NCI-H345 treated with DMSO at 0.1 percent for 48 hours (cell line): ENCODE results near the gene APOBEC3G.

Experiments used
- DNase-seq: peaks from one replicate; lab custom pipeline; 2025; ENCODE audit not compliant: unreplicated experiment; lab: John Stamatoyannopoulos, UW

APOBEC3G gene

DNA sequence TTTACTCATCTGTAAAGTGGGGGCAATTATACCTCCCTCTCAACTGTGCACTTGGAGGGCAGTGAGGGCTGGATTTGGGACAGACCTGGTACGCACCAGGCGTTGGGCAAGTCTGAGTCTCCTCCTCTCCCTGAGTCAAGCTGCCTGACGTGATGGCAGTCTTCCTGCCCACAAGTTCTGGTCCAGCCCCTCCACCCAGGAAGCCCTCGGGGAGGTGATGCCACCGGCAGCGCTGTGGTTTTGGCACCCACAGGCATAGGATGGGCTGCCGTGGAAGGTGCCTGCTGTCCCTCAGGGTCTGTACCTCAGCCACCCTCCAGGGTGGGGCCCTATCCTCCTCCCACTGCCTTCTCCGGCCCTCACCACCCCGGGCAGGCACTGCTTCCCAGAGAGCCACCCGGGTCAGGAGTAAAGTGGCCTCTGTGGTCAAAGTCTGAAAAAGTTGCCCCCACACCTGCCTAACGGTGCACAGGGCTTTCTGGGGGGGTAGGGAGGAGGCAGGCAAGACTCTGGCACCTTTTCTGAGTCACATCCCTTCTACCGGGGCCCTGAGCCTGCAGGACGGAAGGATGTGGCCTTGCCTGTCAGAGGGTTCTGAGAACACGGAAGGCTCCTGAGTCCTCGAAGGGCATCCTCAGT lies 13.5 kb downstream of the APOBEC3G start:
- DNase-seq: no peak

DNA sequence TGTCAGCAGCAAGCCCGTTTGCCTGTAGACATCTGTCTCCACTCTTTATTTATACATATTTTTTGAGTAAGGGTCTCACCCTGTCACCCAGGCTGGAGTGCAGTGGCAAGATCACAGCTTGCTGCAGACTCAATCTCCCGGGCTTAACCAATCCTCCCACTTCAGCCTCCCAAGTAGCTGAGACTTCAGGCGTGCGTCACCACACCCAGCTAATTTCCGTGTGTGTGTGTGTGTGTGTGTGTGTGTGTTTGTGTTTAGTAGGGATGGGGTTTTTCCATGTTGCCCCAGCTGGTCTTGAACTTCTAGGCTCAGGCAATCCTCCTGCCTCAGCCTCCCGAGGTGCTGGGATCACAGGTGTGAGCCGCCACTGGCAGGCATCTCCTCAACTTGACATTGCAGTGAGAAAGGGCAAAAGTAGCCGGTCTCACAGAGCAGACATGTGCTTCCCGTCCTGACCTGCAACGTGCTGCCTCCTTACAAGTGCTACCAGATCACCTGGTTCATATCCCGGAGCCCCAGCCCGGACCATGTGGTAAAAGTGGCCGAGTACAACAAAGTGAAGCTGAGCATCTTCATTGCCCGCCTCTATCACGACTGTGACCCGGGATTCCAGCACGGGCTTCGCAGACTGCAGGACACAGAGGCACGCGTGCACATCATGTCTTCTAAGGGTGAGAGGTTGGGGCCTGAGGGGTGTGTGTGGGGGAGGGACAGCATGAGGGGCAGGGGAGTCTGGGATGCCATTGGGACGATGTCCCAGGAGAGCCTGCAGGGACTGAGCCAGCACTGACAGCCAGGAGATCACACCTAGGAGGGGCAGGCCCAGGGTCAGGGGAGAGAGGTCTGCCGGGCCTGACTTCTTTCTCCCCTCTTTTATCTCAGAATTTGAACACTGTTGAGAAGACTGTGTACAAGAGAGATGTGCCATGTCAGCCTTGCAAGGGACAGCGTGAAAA lies 14.3 kb downstream of the APOBEC3G start:
- DNase-seq: no peak

DNA sequence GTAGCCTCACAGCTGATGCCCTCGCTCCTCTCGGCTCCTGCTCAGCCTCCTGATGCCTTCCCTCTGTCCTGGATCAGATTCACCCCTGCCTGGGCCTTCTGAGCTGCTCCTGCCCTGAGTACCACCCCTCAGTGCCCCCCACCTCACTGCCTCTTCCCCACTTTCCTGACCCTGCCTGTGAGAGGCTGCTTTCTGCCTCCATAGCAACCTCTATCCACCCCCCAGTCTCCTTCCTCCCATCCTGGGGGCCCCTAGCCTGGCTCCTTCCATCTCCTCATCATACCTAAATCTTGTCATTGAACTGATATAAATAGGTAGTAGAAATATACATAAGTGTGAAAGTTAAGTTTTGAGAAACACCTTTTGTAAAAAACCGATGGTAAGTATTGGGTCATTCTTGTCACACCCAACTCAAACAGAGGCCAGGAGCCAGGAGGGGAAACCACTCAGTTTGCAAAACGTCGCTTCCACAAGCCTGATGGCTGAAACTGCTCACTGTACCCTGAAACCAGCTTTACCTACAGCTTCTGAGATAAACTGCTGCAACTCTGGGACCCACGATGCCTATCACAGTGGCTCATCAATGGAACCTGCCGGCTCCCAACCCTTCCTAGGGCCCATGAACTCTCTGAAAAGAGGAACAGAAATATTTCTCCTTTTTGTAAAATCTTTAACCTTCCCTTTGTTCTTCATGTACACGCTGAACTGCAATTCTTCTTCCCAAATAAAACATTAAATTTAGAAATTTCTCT lies 15.2 kb downstream of the APOBEC3G start:
- no peak for DNase-seq

DNA sequence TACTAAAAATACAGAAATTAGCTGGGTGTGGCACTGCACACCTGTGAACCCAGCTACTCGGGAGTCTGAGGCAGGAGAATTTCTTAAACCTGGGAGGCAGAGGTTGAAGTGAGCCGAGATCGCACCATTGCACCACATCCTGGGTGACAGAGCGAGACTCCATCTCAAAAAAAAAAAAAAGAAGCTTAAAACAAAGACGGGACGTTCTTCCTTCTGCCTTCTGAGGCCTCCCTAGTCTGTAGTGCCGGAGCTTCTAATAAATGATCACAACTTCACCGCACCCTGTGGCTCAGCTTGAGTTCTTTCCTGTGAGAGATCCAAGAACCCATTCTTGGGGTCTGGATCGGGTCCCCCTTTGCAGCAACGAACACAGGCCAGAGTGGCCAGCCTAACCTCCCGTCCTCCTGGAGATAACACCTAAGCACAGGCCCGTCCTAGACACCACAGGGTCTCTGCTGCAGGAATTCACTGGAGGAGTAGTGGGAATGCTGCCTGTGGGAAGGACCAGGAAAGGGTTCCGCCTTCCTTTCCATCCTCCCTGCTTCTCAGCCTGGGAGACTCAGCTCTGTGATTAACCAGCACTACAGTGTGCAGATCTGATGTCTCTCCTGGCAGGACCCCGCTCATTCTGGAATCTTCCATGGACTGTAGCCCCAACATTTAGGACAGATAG lies 17.8 kb downstream of the APOBEC3G start:
- DNase-seq: no peak

DNA sequence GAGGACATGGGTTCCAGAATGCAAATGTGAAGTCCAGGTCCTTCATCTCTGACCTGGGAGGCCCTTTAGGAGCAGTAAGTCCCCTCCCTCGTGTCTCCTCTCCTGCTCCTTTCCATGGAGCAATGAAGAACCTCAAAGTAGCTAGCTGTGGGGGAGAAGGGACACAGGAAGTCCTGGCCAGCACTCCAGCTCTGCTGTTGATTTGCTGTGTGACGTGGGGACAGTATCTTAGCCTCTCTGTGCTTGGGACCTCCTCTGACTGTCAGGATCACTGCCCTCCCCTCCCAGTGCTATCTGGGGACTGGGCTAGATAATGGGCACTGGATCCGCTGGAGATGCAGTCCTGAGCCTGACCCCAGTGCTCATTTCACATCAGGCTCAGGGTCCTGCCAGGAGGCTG lies 18.9 kb downstream of the APOBEC3G start:
- no peak for DNase-seq

DNA sequence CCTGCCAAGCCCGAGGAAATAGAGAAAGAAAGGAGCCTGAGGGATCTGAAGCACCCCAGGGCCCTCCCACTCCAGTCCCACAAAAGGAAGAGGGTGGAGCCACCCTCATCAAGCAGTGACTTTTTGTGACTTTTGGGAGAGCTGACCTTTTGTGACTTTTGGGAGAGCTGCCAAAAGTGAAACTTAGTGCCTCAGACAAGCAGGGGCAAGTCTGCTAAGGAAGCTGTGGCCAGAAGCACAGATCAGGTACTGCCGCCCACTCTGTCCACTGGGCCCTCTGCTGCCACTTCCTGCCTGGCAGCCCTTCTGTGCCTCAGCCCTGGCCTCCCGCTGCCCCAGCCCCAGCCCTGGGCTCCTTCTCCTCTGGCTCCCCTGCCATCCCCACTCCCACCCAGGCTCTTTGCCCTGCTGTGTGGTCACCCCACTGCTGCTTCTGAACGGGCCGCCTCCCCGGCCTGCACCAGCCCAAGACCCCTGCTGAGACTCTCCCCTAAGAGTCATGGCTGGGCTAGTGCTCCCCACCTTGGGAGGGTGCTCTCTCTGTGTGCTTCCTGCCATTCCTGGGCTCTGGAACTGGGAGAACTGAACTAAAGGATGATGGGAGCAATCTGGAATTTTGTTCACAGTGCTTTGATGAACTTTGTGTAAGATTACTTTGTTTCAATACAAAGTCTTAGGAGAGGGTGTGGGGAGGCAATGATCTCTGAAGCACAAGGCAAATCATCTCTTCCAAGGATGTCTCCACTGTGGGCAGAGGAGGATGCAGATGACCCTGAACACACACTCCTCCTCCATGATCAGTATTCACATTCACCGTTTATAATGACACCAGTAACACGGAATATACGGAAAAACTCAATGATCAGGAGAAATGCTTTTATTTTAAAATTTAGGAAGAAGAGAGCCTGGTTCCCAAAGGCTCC lies 20.3 kb downstream of the APOBEC3G start, which contains the start of gene APOBEC3H:
TSS of gene APOBEC3H (plus strand) at position 147 of the 923 bp plus-strand sequence. CDS start 3,035 bp downstream, outside the sequence.
- DNase-seq: no peak

DNA sequence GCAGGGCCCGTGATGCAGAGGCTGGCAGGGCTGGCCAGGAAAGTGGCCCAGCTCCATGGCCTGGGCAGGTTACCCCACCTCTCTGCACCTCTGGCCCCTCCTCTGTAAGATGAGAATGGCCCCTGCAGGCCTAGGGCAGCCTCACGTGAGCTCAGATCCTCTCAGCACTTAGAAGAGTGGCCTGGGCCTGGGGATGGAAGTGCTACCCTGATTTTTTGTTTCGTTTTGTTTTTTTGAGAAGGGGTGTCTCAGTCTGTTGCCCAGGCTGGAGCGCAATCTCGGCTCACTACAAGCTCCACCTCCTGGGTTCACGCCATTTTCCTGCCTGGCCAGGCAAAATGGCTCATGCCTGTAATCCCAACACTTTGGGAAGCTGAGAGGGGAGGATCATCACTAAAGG lies 21.0 kb downstream of the APOBEC3G start:
- no peak for DNase-seq

DNA sequence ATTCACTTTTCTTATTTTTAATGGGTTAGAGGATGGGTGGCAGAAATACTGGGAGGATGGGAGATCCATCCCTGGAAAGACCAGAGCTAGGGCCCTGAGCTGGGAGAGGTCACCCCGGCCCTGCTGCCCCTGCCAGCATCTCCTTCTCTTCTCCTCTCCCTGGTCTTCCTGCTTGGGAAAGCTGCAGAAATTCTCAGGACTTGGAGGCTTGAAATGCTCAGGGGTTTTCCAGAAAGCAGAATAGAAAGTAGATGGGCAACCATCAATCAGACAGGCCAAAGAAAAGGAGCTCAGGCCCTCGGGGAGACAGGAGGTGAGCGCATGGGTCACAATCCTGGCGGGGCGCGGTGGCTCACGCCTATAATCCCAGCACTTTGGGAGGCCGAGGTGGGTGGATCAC lies 21.5 kb downstream of the APOBEC3G start:
- no peak for DNase-seq

DNA sequence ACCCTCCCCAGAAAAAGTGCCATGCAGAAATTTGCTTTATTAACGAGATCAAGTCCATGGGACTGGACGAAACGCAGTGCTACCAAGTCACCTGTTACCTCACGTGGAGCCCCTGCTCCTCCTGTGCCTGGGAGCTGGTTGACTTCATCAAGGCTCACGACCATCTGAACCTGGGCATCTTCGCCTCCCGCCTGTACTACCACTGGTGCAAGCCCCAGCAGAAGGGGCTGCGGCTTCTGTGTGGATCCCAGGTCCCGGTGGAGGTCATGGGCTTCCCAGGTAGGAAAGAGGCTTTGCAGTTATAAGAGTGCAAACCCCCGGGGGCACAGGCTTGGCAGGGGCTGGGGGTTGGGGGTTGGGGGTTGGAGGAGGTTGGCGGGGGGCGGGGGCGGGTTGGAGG lies 24.2 kb downstream of the APOBEC3G start:
- DNase-seq: no peak

DNA sequence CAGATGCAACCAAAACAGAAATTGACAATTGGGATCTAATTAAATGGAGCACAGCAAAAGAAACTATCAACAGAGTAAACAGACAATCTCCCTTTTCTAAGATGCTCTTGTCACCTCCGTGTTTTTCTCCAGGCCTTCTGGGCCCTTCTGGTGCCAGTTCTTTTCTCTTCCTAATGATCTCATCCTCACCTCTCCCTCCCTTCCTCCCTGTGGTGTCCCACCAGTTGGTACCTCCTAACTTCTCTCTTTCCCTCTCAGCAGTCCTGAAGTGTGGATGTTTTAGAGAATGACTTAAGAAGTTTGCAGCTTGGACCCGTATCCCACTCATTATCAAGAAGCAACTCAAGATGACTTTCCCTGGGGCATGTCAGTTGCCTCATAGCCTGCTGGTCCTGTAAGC lies 26.4 kb downstream of the APOBEC3G start:
- no peak for DNase-seq

DNA sequence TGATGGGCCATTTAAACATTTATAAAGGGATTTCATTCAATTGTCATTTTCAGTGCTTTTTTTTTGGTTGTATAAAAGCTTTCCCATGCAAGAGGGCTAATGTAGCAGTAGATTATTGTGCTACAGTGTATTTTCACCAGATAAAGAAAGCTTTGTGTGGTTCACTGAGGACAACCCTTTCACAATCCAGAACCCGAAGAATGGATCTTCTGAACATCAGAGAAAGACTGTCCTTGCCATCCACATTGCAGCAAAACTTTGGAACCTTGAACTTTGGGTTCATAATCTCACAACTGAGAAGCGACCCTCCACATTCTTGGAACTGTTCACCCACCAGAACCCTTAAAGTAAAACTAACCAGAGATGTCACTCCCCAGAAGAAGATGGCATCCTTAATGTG lies 29.3 kb downstream of the APOBEC3G start:
- DNase-seq: no peak

DNA sequence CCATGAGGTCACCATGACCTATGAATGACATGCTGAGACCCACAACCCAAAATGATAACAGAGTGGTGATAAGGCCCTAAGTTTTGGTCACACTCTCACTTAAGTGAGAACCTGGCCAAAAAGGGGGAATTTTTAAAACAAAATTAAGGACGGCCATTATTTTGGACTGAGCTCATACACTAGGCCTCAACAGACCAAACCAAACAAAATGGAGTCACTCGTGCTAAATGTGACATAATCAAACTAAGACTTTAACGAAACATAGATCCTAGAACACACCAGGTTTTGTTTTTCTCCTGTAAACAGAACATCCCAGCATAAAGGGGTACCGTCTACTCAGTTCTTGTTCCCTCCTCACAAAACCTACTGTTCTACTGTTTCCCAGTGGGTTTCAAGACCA lies 31.4 kb downstream of the APOBEC3G start:
- DNase-seq: no peak

DNA sequence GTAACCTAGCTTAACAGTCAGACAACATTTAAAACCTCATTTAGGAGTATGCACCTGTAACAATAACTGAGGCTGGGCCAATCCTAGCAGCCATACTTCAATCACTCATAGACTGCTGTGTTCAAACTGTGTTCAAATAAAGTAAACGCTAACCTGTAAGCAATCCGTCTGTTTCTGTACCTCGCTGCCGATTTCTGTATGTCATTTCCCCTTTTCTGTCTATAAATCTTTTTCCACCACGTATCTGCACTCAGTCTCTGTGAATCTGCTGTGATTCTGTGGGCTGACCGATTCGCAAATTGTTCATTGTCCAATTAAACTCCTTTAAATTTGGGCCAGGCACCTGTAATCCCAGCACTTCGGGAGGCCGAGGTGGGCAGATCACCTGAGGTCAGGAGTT lies 32.3 kb downstream of the APOBEC3G start:
- DNase-seq: no peak

DNA sequence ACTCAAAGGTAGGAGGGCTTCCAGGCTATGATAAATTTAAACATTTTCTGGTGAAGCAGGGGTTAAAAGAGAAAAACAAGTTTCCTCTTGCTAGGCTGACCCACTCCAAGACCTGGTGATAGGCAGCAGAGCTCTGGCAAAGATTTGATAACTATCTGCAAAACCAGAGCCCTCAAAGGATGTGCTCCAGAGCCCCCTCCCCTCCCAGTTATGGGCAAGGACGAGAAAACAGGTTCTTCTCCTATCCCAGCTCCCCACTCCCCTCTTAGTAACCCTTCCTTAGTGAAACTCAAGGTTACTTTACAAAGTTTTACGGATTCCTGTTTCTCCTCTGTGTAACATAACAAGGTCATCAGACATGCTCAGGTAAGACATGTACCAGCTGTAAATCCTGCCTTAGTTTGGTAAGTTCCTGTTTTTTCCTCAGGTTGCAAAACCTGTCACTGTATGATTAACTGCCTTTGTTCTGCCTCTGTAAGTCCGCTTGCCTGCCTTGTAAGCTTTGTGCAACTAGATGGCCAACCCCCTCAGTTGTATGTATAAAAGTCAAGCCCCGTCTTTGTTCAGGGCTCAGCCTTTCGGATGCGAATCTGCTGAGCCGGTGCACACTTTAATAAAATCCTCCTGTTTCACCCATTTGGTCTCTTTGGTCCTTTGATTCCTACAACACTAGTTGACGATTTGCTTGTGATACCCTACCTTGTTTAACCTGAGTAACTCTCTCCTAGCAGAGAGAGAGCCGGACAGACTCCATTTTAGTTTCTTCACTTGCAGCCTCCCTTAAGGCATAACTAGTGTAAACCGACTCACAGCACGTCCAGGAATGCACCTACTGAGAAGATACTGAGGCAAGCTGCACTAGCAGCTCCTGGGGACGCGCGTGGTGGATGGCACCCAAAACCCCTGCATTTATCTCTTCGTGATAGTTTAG lies 33.8 kb downstream of the APOBEC3G start:
- no peak for DNase-seq

DNA sequence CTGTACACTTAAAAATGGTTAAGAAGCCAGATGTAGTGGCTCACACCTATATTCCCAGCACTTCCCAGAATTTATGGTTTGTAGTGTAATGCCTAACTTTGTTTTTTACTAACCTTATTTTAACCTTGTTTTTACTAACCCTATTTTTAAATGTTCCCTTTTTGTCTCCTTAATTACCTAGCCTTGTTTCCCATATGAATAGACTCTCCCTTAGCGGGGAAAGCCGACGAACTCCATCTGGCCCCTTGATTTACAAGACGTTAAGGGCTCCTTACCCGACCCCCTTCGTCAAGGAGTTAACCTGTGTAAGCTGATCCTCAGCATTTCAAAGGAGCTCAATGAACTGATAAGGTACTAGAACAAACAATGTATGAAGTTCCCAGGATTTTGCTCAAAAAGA lies 37.0 kb downstream of the APOBEC3G start:
- no peak for DNase-seq

DNA sequence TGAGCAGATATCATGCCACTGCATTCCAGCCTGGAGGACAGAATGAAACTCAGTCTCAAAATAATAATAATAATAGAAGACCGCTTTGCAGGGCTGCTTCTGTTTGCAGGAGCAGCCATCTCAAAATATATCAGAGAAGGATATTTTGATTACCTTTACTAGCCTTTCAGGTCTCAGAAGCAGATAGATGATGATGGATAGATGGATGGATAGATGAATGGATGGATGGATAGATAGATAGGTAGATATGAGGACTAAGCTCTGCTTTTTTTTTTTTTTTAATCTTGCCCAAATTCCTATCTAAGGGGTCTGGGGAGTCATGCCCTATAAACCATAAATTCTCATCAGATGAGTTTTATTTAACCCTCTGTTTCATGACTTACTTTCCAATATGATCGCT lies 38.5 kb downstream of the APOBEC3G start:
- DNase-seq: no peak

DNA sequence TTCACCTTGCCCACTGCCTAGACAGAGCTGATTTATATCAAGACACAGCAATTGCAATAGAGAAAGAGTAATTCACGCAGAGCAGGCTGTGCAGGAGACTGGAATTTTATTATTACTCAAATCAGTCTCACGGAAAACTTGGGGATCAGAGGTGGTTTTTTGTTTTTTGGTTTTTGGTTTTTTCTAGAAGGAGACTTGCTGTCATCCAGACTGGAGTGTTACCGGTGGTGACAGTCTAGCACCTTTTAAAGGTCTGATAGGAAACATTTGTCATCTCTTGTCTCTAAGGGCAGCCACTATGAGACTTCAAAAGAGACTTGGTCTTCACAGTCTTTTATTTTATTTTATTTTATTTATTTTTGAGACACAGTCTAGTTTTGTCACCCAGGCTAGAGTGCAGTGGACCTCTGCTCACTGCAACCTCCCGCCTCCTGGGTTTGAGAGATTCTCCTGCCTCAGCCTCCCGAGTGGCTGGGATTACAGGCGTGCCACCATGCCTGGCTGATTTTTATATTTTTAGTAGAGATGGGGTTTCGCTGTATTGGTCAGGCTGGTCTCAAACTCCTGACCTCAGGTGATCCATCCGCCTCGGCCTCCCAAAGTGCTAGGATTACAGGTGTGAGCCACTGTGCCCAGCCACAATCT lies 39.0 kb downstream of the APOBEC3G start:
- DNase-seq: no peak

DNA sequence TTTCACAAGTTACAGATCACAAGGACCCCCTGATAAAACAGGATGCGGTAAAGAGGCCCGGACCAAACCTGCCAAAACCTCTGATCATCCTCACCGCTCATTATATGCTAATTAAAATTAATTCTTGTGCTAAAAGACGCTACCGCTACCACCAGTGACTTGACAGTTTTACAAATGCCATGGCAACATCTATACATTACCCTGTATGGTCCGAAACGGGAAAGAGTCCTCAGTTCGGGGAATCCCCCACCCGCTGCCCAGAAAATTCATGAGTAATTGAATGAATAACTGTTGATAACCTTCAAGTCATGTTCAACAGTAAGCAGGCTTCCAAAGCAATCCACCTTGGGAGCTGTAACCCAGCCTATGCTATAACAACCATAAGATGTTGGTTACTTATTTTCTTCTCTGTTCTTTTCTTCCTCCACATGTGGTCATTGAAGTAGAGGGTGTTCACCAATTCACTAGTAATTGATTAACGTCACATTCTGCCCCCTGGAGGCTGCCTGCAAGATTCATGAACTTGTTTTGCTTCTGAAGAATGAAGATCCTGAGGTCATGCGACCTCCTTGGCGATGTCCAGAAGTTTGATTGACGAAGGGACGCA lies 40.6 kb downstream of the APOBEC3G start:
- DNase-seq: peak; percentile 2
